ENCODE results near the gene CABP4.
A peak's percentile ranks its signal among the peaks of the same experiment; 100 is the strongest.

CABP4 gene

GRCh38 chr11:67507864-67508485, 52.8 kb downstream of the CABP4 start, which contains the start of gene CDK2AP2:
Gene CDK2AP2, minus strand, starts transcription at chr11:67508162. Its CDS starts 80 bp downstream, at chr11:67508082.
- no peaks in the 10 kb centered on the region for H3K36me3 ChIP-seq (ENCODE audit: insufficient read depth)
- peaks cover 31% of the 10 kb centered on the region for H3K4me1 ChIP-seq (ENCODE audit: low read depth, poor library complexity, severe bottlenecking)

GRCh38 chr11:67508486-67509121, 53.5 kb downstream of the CABP4 start:
- peak overlapping the region; percentile 72 for H2AFZ ChIP-seq (ENCODE audit: low read depth)
- peak overlapping the region; percentile 44 for H3K4me2 ChIP-seq
- peaks cover 34% of the 10 kb centered on the region for H3K27me3 ChIP-seq (ENCODE audit: insufficient read depth, low read depth)
- H3K4me3 ChIP-seq (IDR thresholded peaks at IDR 0.05; ENCODE audit: insufficient read depth, low read depth, low read length), result no peak overlapping the region
- no peak for TF ChIP-seq CTCF (conservative IDR thresholded peaks at IDR 0.05; ENCODE audit: low read depth, low read length)
- peaks cover 30% of the 10 kb centered on the region for H3K4me1 ChIP-seq (ENCODE audit: low read depth, poor library complexity, severe bottlenecking)
- H3K36me3 ChIP-seq (ENCODE audit: insufficient read depth), result no peaks in the 10 kb centered on the region
- peak overlapping the region; percentile 82 for H3K9ac ChIP-seq
- peaks cover 7% of the 10 kb centered on the region; the same call in 1 of the 2 replicates for H3K79me2 ChIP-seq (ENCODE audit: insufficient read depth, low read depth)
- H3K27ac ChIP-seq, result peak overlapping the region; percentile 83
- no peaks in the 10 kb centered on the region for H4K20me1 ChIP-seq (ENCODE audit: insufficient read depth)

More at GRCh38 chr11:67507864-67508485, 52.8 kb downstream of the CABP4 start, which contains the start of gene CDK2AP2:
- no peak for TF ChIP-seq CTCF (conservative IDR thresholded peaks at IDR 0.05; ENCODE audit: low read depth, low read length)
- H2AFZ ChIP-seq (ENCODE audit: low read depth), result peak within 1 kb of the TSS; percentile 72
- H3K4me2 ChIP-seq, result peak within 1 kb of the TSS; percentile 98
- no peak within 1 kb of the TSS for H3K4me3 ChIP-seq (IDR thresholded peaks at IDR 0.05; ENCODE audit: insufficient read depth, low read depth, low read length)
- peaks cover 7% of the 10 kb centered on the region; the same call in 1 of the 2 replicates for H3K79me2 ChIP-seq (ENCODE audit: insufficient read depth, low read depth)
- H3K27me3 ChIP-seq (ENCODE audit: insufficient read depth, low read depth), result peaks cover 28% of the 10 kb centered on the region
- H3K27ac ChIP-seq, result peak within 1 kb of the TSS; percentile 83
- H3K9ac ChIP-seq, result peak within 1 kb of the TSS; percentile 82
- H4K20me1 ChIP-seq (ENCODE audit: insufficient read depth), result no peaks in the 10 kb centered on the region

GRCh38 chr11:67510023-67510345, 54.8 kb downstream of the CABP4 start:
- Histone ChIP-seq H3K4me3 (IDR thresholded peaks at IDR 0.05; ENCODE audit: insufficient read depth, low read depth, low read length) (no peak overlapping the region), H3K27ac (no peak overlapping the region)
- no peak for TF ChIP-seq CTCF (conservative IDR thresholded peaks at IDR 0.05; ENCODE audit: low read depth, low read length)

More at GRCh38 chr11:67510023-67510345, 54.8 kb downstream of the CABP4 start:
- no peak overlapping the region for H2AFZ ChIP-seq (ENCODE audit: low read depth)
- no peaks in the 10 kb centered on the region for H4K20me1 ChIP-seq (ENCODE audit: insufficient read depth)
- no peak overlapping the region for H3K9ac ChIP-seq
- H3K79me2 ChIP-seq (ENCODE audit: insufficient read depth, low read depth), result peaks cover 7% of the 10 kb centered on the region; the same call in 1 of the 2 replicates
- H3K4me1 ChIP-seq (ENCODE audit: low read depth, poor library complexity, severe bottlenecking), result peaks cover 26% of the 10 kb centered on the region
- H3K27me3 ChIP-seq (ENCODE audit: insufficient read depth, low read depth), result peaks cover 46% of the 10 kb centered on the region
- H3K36me3 ChIP-seq (ENCODE audit: insufficient read depth), result no peaks in the 10 kb centered on the region
- H3K4me2 ChIP-seq, result no peak overlapping the region

All from KMS-11 (cell line).